Urinary bladder (tissue), 4 donors: ENCODE measurements around the gene PPM1B. TPM values are rescaled to one million over a fixed set of nuclear protein-coding genes. Genes with fewer than 3 reads are reported as not detected.
"Not testable (repeated sequence)": the region's sequence is repeated elsewhere in the genome, so short reads cannot be mapped to it uniquely, and the experiment has no call there.

ENCODE experiments used
- DNase-seq: peaks from one replicate; pipeline ENCODE4 v3.0.0-alpha.2; 2015; ENCODE audit errors: extremely low spot score
- H3K27ac ChIP-seq: one replicate; pipeline ENCODE4 v1.5.1; 2013; ENCODE audit warnings: low read depth, mild to moderate bottlenecking, moderate library complexity
- H3K36me3 ChIP-seq: one replicate; pipeline ENCODE4 v1.6.1; 2013; ENCODE audit warnings: mild to moderate bottlenecking, moderate library complexity; ENCODE audit not compliant: insufficient read depth
- H3K4me1 ChIP-seq: one replicate; pipeline ENCODE4 v1.6.1; 2013; ENCODE audit warnings: mild to moderate bottlenecking, moderate library complexity; ENCODE audit not compliant: insufficient read depth
- H3K4me3 ChIP-seq: one replicate; pipeline ENCODE4 v1.5.1; 2013; ENCODE audit warnings: low read depth, low read length
- WGBS: extraction: QIAGEN DNeasy Blood & Tissue Kit; methylation state at CpG from one replicate; pipeline ENCODE4 v1.1.7; 2013; 5-methylcytosine and 5-hydroxymethylcytosine counted together
- polyA plus RNA-seq: library from polyadenylated mRNA; stranded (reverse); fragments of 200-250 nt; gene quantifications from one replicate; pipeline ENCODE4 v1.2.3, GENCODE V29; 2013
- small RNA-seq: library from RNA; depleted of rRNA; stranded (forward); fragments of <200 nt; gene quantifications from one replicate; pipeline ENCODE3, GENCODE V24; 2014
- total RNA-seq: library from RNA; depleted of rRNA; stranded (reverse); fragments of >200 nt; gene quantifications from one replicate; pipeline ENCODE4 v1.2.3, GENCODE V29; 2014
- donor health status: healthy with polysubstance abuse.
- donor health status: healthy.

Gene PPM1B
- total and polyA plus RNA-seq, 2 donors = 35.9 to 67.3 TPM

GRCh38 chr2:44257802-44258201 is 89.1 kb downstream of the PPM1B start:
- not testable (repeated sequence) for H3K4me1 ChIP-seq, H3K36me3 ChIP-seq, H3K4me3 ChIP-seq, H3K27ac ChIP-seq, DNase-seq
- 90% methylated on average over 1 of the region's 1 CpG for WGBS

- Histone ChIP-seq H3K4me1 (no peaks in the 10 kb centered on the region), H3K4me3 (no peak overlapping the region), H3K27ac (no peak overlapping the region), H3K36me3 (no peaks in the 10 kb centered on the region)
- 79% methylated on average over 3 of the region's 3 CpGs for WGBS
- no peak for DNase-seq
Measured at GRCh38 chr2:44267269-44267795, 98.7 kb downstream of the PPM1B start.

- Histone ChIP-seq H3K4me1 (no peaks in the 10 kb centered on the region), H3K4me3 (no peak overlapping the region), H3K27ac (no peak overlapping the region), H3K36me3 (no peaks in the 10 kb centered on the region)
- WGBS = 70% methylated on average over 7 of the region's 7 CpGs
- no peak for DNase-seq
Measured at GRCh38 chr2:44267796-44268648, 99.3 kb downstream of the PPM1B start.

- DNase-seq = no peak
- Histone ChIP-seq H3K36me3 (no peaks in the 10 kb centered on the region), H3K27ac (no peak overlapping the region), H3K4me3 (no peak overlapping the region), H3K4me1 (no peaks in the 10 kb centered on the region)
- 78% methylated on average over 1 of the region's 1 CpG for whole genome bisulfite sequencing
Measured at GRCh38 chr2:44269831-44270230, 101.2 kb downstream of the PPM1B start.

GRCh38 chr2:44271296-44271695 is 102.6 kb downstream of the PPM1B start:
- H3K27ac ChIP-seq = no peak overlapping the region
- H3K4me1 ChIP-seq = no peaks in the 10 kb centered on the region
- whole genome bisulfite sequencing = 94% methylated on average over 7 of the region's 7 CpGs
- no peaks in the 10 kb centered on the region for H3K36me3 ChIP-seq
- no peak overlapping the region for H3K4me3 ChIP-seq
- no peak for DNase-seq

- Histone ChIP-seq H3K4me3 (no peak overlapping the region), H3K27ac (no peak overlapping the region), H3K4me1 (no peaks in the 10 kb centered on the region), H3K36me3 (no peaks in the 10 kb centered on the region)
- 53% methylated on average over 3 of the region's 3 CpGs for WGBS
- no peak for DNase-seq
Measured at GRCh38 chr2:44273076-44273475, 104.4 kb downstream of the PPM1B start.

- no peak for DNase-seq
- 45% methylated on average over 2 of the region's 2 CpGs for WGBS
- Histone ChIP-seq H3K36me3 (no peaks in the 10 kb centered on the region), H3K4me3 (no peak overlapping the region), H3K4me1 (no peaks in the 10 kb centered on the region), H3K27ac (no peak overlapping the region)
Measured at GRCh38 chr2:44273596-44273995, 104.9 kb downstream of the PPM1B start.

GRCh38 chr2:44275927-44276303 is 107.2 kb downstream of the PPM1B start:
- Histone ChIP-seq H3K4me3 (no peak overlapping the region), H3K27ac (no peak overlapping the region), H3K36me3 (no peaks in the 10 kb centered on the region), H3K4me1 (no peaks in the 10 kb centered on the region)
- WGBS = 40% methylated on average over 2 of the region's 2 CpGs
- no peak for DNase-seq

- no peak overlapping the region for H3K4me3 ChIP-seq
- no peaks in the 10 kb centered on the region for H3K36me3 ChIP-seq
- H3K4me1 ChIP-seq = no peaks in the 10 kb centered on the region
- DNase-seq = no peak
- WGBS = 49% methylated on average over 1 of the region's 1 CpG
- H3K27ac ChIP-seq = no peak overlapping the region
Measured at GRCh38 chr2:44277541-44277940, 108.9 kb downstream of the PPM1B start.

GRCh38 chr2:44280869-44281268 is 112.2 kb downstream of the PPM1B start:
- Histone ChIP-seq H3K4me3 (no peak overlapping the region), H3K36me3 (no peaks in the 10 kb centered on the region), H3K27ac (no peak overlapping the region), H3K4me1 (no peaks in the 10 kb centered on the region)
- WGBS = 91% methylated on average over 1 of the region's 1 CpG
- DNase-seq = no peak

Small RNA genes lying within 50 kb of the gene (small RNA-seq; reads per million reads assigned to genes)
- not detected for gene RNU6-566P

Other genes with a start within 250 kb of the PPM1B start
- gene LRPPRC, start 172.9 kb upstream of the PPM1B start, total RNA-seq = 87.6 TPM
- 41.5 TPM for gene LRPPRC, start 172.9 kb upstream of the PPM1B start, polyA plus RNA-seq
- 0.26 TPM for gene SLC3A1, start 106.6 kb downstream of the PPM1B start, total RNA-seq
- 0.30 TPM for gene SLC3A1, start 106.6 kb downstream of the PPM1B start, polyA plus RNA-seq
- 104 TPM for gene PREPL, start 192.6 kb downstream of the PPM1B start, total RNA-seq
- 30.2 TPM for gene PREPL, start 192.6 kb downstream of the PPM1B start, polyA plus RNA-seq
- gene CAMKMT, start 193.1 kb downstream of the PPM1B start, total RNA-seq = 20.2 TPM
- 5.4 TPM for gene CAMKMT, start 193.1 kb downstream of the PPM1B start, polyA plus RNA-seq